IPS-NIHi11 (cell line): ENCODE measurements around the gene TDRD1.
A peak's percentile ranks its signal among the peaks of the same experiment; 100 is the strongest.

Experiments used
- DNase-seq: peaks from one replicate; pipeline ENCODE4 v3.0.0; 2012; ENCODE audit warnings: mixed read lengths, low spot score

TDRD1 gene

DNA sequence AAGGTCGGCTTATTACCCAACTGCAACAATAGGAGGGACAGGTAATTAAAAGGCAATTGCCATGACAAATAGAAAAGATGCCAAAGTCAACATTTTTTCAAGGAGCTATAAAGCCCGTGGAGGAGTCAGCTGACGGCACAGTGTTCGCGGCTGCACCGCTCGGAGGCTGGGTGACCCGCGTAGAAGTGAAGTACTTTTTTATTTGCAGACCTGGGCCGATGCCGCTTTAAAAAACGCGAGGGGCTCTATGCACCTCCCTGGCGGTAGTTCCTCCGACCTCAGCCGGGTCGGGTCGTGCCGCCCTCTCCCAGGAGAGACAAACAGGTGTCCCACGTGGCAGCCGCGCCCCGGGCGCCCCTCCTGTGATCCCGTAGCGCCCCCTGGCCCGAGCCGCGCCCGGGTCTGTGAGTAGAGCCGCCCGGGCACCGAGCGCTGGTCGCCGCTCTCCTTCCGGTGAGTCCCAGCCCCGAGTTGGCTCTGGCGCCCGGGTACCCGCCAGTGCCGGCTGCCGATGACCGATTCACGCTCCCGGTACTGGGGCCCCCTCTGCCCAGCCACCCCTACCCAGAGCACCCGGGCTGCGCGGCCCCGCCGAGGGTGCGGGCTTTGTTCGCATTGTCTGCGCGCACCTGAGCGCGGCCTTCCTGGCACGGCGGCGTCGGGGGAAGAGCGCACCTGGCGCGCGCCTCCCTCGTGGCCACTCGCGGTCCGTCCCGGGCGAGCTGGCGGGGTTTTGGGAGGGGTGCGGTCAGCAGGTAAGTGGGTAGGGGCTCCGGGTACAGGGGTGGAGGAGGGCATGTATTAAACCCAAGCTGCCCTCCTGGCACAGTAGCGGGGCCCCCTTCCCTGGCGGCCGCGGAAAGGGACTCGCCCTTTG, 60.2 kb downstream of the TDRD1 start, which contains the start of gene VWA2:
VWA2 (plus strand) TSS at position 138 of the 877 bp plus-strand sequence. CDS start 9,460 bp downstream, outside the sequence.
- DNase-seq: peak; percentile 81

DNA sequence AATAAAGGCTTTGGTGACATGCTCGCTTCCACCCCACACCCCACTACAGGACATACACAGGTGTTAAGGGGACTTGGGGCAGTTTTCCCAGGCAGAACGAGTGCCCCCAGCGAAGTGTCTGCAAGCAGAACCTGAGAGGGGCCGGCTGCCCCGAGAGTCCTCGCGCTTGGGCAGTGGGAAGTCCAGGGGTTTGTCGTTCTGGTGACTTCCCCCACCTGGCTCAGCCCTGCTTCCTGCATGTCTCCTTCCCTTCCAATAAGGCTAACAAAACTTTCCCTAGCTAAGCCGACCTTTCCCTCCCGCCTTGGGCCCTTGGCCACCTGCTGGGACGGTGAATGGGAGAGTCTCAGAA, 60.8 kb downstream of the TDRD1 start:
- peak; percentile 47 for DNase-seq

DNA sequence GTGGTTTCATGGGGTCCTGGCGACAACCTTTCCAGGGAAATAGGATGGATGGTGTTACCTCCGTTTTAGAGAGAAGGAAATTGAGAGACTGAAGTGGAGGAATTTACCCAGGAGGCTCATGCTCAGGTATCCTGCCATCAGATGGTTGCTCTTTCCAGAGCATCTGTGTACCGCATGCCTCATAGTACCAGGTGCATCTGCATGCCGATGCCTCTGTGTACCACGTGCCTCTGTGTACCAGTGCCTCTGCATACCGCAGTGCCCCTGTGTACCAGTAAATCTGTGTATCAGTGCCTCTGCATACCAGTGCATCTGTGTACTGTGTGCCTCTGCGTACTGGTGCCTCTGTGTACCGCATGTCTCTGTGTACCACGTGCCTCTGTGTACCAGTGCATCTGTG, 63.1 kb downstream of the TDRD1 start:
- DNase-seq: no peak

DNA sequence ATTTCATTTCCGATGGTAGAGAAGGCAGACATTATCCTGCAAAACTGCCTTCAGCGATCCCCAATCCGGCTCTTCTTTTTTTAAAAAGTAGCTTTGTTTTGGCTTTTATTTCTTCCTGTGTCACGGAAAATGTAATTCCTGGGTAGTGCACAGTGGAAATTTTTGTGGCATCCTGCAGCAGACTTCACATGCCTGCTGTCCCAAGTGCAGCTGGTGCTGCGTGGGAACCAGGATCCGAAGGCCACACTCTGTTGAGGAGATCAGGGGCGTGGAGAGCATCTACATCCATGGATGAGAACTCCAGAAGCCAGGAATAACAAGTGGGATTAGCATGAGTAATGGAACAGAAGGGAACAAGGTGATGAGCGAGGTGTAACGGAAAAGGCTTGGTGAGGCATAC, 64.5 kb downstream of the TDRD1 start:
- no peak for DNase-seq

- DNase-seq: no peak
These were observed 65.0 kb downstream of the TDRD1 start for GRCh38 chr10:114244126-114244525.

DNA sequence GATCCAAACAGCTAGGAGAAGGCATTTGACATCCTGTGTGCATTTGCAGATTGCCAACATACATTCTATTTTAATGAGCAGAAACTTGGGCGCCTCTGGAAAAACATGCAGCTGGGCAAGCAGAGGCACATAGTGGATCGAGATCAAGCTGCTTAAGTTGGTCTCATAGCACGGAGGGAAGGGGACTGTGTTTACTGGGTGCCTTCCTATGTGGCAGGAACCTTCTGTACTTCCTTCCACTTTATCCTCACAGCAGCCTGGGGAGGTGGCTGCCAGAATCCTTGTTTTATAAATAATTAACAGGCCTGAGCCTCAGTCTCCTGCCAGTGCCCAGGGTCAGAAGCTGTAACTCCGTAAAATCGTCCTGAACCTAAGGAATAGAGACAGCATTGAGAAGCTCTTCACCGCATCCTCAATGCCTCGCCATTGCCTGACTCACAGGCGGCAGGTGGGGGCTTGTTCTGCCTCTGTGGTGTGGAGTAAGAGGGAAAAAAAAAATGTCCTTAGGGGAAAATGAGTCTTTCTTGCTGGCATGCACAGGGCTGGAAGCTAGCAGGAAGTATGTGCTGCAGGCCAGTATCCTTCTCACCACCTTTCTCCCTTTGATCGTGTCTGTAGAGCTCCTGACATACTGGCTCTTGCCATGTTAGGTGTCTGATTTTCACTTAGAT, 66.1 kb downstream of the TDRD1 start:
- DNase-seq: no peak

DNA sequence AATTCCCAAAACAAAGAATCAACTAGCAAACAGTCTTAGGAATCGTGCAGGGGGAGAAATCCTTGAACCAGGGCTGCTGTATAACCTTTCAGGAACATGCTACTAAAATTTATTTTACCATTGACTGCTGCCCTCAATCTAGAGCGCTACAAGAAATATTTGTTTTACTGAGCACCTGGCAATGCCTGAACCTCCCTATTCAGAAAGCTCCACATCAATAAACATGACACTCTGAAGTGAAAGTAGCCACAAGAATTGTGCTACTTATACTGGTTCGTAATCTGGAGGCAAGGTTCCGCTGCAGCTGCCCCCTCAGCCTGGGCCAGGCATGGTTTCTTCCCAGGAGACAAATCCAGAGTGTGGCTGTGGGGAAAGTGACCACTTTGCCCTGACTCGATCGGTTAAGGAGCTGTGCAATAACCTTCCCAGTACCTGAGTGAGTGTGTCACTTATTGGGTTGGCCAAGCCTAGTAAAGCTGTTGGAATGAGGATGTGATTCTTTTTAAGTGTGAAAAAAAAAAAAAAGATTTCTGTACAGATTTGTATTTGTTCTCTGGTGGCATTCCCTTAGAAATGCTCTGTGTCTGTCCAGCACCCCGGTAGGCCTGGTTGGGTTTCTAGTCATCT, 67.6 kb downstream of the TDRD1 start:
- DNase-seq: no peak

- DNase-seq: no peak
These were observed 71.1 kb downstream of the TDRD1 start for GRCh38 chr10:114250236-114250635.

GRCh38 chr10:114250716-114251115, 71.6 kb downstream of the TDRD1 start:
- no peak for DNase-seq

DNA sequence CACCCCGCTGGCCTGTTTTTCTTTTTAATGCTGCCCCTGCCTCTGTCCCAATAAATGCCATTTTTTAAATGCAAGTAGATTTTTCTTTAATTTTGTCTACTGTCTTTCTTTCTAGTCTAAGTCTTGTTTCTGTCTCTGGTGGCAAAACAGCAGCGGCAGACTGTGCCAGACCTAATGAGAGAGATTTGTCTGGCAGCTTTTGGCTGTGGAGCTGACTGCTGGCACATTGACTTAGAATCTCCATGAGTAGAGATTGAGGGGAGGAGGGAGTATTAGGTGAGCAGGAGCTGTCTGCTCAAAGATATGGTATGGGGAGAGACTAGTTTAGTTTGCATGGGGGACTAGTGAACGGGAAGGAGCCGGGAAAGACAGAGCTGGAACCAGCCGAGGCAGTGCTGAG, 72.9 kb downstream of the TDRD1 start:
- no peak for DNase-seq

GRCh38 chr10:114252883-114253282, 73.7 kb downstream of the TDRD1 start:
- no peak for DNase-seq

GRCh38 chr10:114255227-114255626, 76.1 kb downstream of the TDRD1 start:
- DNase-seq: no peak

DNA sequence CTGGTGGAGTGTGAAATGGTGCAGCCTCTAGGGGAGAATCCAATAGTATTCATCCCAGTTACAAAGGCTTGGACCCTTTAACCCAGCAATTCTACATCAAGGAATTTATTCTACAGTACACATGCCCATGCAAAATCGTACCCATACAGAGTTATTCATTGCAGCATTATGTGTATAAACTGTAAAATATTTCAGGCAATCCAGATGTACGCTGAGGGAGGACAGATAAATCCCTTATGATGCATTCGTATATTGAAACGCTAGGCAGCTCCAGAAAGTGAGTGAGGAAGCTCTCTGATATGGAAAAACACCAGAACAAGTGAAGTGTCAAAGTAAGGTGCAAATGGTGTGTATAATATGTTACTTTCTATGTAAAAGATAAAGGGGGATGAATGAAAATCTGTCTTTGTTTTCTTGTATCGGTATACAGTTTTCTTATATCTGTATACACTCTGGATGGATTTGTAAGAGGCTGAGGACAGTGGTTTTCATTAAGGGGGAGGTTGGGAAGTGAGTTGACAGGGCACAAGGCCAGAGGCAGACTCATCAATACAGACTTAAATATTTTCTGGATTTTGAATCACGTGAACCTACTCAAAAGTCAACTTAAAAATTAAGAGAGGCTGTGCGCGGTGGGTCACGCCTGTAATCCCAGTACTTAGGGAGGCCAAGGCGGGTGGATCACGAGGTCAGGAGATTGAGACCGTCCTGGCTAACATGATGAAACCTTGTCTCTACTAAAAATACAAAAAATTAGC, 77.0 kb downstream of the TDRD1 start:
- no peak for DNase-seq

GRCh38 chr10:114256822-114257221, 77.7 kb downstream of the TDRD1 start:
- no peak for DNase-seq

DNA sequence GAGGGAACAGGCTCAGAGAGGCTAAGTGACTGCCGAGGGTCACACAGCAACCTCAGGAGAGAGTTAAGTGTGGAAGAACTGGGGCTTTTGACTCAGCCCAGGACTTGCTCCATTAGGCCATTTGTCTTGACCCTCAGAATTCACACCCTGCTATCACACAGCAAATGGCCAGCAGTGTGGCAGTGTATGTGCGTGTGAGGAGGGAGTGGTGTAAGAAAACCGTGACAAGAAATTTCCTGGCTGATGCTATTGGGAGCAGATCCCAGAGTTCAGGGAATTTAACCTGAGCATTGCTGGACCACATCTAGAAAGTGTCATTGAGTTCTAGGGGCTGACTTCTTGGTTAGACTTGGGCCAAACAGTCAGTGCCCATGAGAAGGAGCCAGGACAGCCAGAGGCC, 78.3 kb downstream of the TDRD1 start:
- DNase-seq: no peak

- no peak for DNase-seq
These were observed 79.2 kb downstream of the TDRD1 start for GRCh38 chr10:114258274-114258840.

- DNase-seq: no peak
These were observed 80.7 kb downstream of the TDRD1 start for GRCh38 chr10:114259824-114260223.

- DNase-seq: no peak
These were observed 81.2 kb downstream of the TDRD1 start for GRCh38 chr10:114260366-114260765.

GRCh38 chr10:114261076-114261475, 81.9 kb downstream of the TDRD1 start:
- no peak for DNase-seq

DNA sequence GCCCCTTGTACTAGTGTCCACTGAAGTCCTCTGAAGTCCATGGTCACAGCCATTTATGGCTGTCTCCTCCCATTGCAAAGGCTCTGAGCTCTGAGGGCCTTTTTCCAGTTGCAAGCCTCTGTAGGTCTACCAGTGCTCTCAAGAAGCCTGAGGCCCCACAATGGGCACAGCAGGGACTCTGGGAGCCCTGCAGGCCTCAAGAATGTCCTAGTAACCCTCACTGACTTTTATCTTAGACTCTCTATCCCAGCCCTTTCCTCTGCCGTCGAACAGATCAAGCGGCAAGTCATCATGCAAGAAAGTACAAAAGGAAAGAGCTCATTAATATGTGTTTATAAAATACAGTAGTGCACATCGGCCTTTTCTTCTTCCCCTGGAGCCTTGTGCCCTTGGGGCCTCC, 83.3 kb downstream of the TDRD1 start:
- DNase-seq: no peak

DNA sequence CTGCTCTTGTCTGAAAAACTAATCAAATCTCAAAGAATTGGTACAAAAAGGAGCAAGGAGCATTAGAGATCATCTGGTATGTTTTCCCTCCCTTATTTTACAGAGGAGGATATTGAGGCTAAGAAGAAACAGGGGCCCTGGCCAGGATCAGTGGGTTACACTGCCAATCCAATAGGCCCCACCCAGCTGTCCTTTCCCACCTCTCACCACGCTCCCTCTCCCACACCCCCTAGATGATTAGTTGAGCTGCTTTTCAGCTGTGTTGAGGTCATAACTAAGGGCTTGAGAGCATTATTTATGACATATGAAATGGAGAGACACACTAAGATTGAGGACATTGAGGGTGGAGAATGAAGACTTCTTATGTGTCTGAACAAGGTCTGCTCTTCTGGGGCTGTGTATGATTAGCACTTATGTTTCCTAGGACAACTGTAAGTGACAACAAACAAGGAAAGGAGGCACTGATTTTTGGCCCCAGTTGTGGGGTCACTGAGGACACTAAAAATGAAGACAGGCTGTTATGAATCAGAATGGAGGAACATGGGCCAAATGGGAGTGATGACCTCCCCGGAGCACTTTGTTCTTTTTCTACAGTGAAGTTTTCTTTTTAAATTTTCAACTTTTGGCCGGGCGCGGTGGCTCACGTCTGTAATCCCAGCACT, 86.4 kb downstream of the TDRD1 start:
- DNase-seq: no peak
